Stomach (tissue), 9 donors: ENCODE results near the gene SCAMP1. TPM values are rescaled to one million over a fixed set of nuclear protein-coding genes. Genes with fewer than 3 reads are reported as not detected.

Source experiments
- DNase-seq, 2 donors: peaks; one replicate each; pipeline versions ENCODE4 v3.0.0 to v3.0.0-alpha.2; 2013 to 2019
- H3K27ac ChIP-seq, 5 donors: fragments of 200-600 bp in 4 of 5; sonication (generic) in 4 of 5; one replicate each; pipeline ENCODE4 v1.5.1; 2013 to 2019; ENCODE audit warnings: mild to moderate bottlenecking in 1 of 5, moderate library complexity in 1 of 5
- H3K27me3 ChIP-seq, 3 donors: fragments of 200-600 bp; sonication (generic); one replicate each; pipeline ENCODE4 v1.5.1; 2017 to 2019; ENCODE audit warnings: mixed run types in 1 of 3
- H3K36me3 ChIP-seq, 4 donors: fragments of 200-600 bp; sonication (generic); 1 replicate in 3 of 4; 2 replicates in 1 of 4; pipeline ENCODE4 v1.5.1; 2016 to 2019
- H3K4me1 ChIP-seq, 4 donors: fragments of 200-600 bp; sonication (generic); one replicate each; pipeline ENCODE4 v1.5.1; 2016 to 2019
- H3K4me3 ChIP-seq, 4 donors: fragments of 200-600 bp; sonication (generic) in 3 of 4; one replicate each; pipeline ENCODE4 v1.5.1; 2016 to 2019; ENCODE audit warnings: mild to moderate bottlenecking in 1 of 4
- H3K9me3 ChIP-seq, 4 donors: fragments of 200-600 bp; sonication (generic); one replicate each; pipeline ENCODE4 v1.5.1; 2016 to 2019
- CTCF ChIP-seq, 7 experiments: fragments of 450-650 bp in 4 of 7; fragments of 200-600 bp in 3 of 7; sonication (generic) in 3 of 7; IDR thresholded peaks; one replicate each; pipeline ENCODE4 v1.5.1; 2016 to 2019; ENCODE audit warnings: antibody characterized with exemption in 7 of 7, control low read depth in 2 of 7, mild to moderate bottlenecking in 1 of 7
- EP300 ChIP-seq: sonication (generic); formaldehyde crosslinking; IDR thresholded peaks from one replicate; pipeline ENCODE4 v1.6.1; 2017; ENCODE audit warnings: antibody characterized with exemption
- POLR2A ChIP-seq, 4 donors: fragments of 450-650 bp; IDR thresholded peaks; one replicate each; pipeline ENCODE4 v1.6.1; 2016; ENCODE audit warnings: antibody characterized with exemption in 4 of 4, control low read depth in 2 of 4, mild to moderate bottlenecking in 1 of 4, moderate library complexity in 1 of 4
- POLR2AphosphoS5 ChIP-seq, 3 donors: sonication (generic); formaldehyde crosslinking; IDR thresholded peaks; one replicate each; pipeline ENCODE4 v1.6.1; 2016; ENCODE audit warnings: antibody characterized with exemption in 3 of 3
- WGBS, 5 donors: extraction: QIAGEN DNeasy Blood & Tissue Kit in 3 of 5; methylation state at CpG; one replicate each; pipeline versions ENCODE4 v1.1.5 to v1.1.7; 2013 to 2018; 5-methylcytosine and 5-hydroxymethylcytosine counted together
- intact Hi-C: fragments of 100-400 bp; cut with DNase I; formaldehyde crosslinking; loops from one replicate; pipeline ENCODE4 v1.15.1; 2023; ENCODE audit warnings: low total_unique reads
- polyA plus RNA-seq, 3 donors: library from polyadenylated mRNA; stranded (reverse); fragments of 200-250 nt; gene quantifications; one replicate each; pipeline ENCODE4 v1.2.3, GENCODE V29; 2013
- total RNA-seq, 5 donors: library from RNA; depleted of rRNA; stranded (reverse); fragments of >200 nt; gene quantifications; one replicate each; pipeline versions ENCODE4 v1.1.0 to v1.2.3, GENCODE V29; 2014 to 2016
- donor health status: healthy with polysubstance abuse.
- donor health status: Bipolar disorder and iron deficiency.
- donor health status: healthy.

Gene SCAMP1
- total and polyA plus RNA-seq, 8 donors, result 7.2 to 77.3 (median 14.7) TPM

GRCh38 chr5:78504704-78505677 lies 144.6 kb downstream of the SCAMP1 start:
- peak overlapping the region; percentile 18 to 80 (median 66) for H3K27ac ChIP-seq
- intact Hi-C loops, result no loop called here
- H3K36me3 ChIP-seq, result no peaks in the 10 kb centered on the region
- no peak overlapping the region for H3K4me3 ChIP-seq
- peak; percentile 71 to 95 for DNase-seq
- no peaks in the 10 kb centered on the region for H3K27me3 ChIP-seq
- peak; percentile 39 to 75 (median 47) for TF ChIP-seq POLR2AphosphoS5 (IDR thresholded peaks at IDR 0.05)
- no peak for TF ChIP-seq POLR2A (IDR thresholded peaks at IDR 0.05)
- peaks cover 18 to 84% (median 47%) of the 10 kb centered on the region in 4 donors for H3K4me1 ChIP-seq
- H3K9me3 ChIP-seq, result no peaks in the 10 kb centered on the region
- WGBS, 5 donors, result 26 to 42% (median 41%) methylated on average over 10 of the region's 10 CpGs

- WGBS, 5 donors, result 85 to 98% (median 89%) methylated on average over 2 of the region's 2 CpGs
- Histone ChIP-seq H3K36me3 (no peaks in the 10 kb centered on the region), H3K9me3 (no peaks in the 10 kb centered on the region), H3K27me3 (no peaks in the 10 kb centered on the region), H3K27ac (peak overlapping the region in 4 of 5 donors; percentile 61 to 80 (median 72)), H3K4me3 (no peak overlapping the region), H3K4me1 (peaks cover 18 to 89% (median 55%) of the 10 kb centered on the region in 4 donors)
- no peak for DNase-seq
- intact Hi-C loops, result no loop called here
- TF ChIP-seq EP300, result no peak
Observed at GRCh38 chr5:78505860-78506259, 145.4 kb downstream of the SCAMP1 start.

- peak in 1 of 2 donors; percentile 83 for DNase-seq
- H3K4me1 ChIP-seq, result peaks cover 18 to 89% (median 55%) of the 10 kb centered on the region in 4 donors
- no peaks in the 10 kb centered on the region for H3K36me3 ChIP-seq
- H3K27ac ChIP-seq, result peak overlapping the region in 3 of 5 donors; percentile 66 to 80 (median 77)
- H3K9me3 ChIP-seq, result no peaks in the 10 kb centered on the region
- peak overlapping the region in 1 of 4 donors; percentile 53 for H3K4me3 ChIP-seq
- TF ChIP-seq POLR2AphosphoS5 (IDR thresholded peaks at IDR 0.05) (no peak), POLR2A (IDR thresholded peaks at IDR 0.05) (no peak), CTCF (IDR thresholded peaks at IDR 0.05) (no peak), EP300 (no peak)
- intact Hi-C loops, result no loop called here
- 62 to 83% (median 74%) methylated on average over 2 of the region's 2 CpGs for WGBS, 5 donors
- no peaks in the 10 kb centered on the region for H3K27me3 ChIP-seq
Observed at GRCh38 chr5:78506261-78507024, 146.0 kb downstream of the SCAMP1 start.

GRCh38 chr5:78507531-78507930 lies 147.1 kb downstream of the SCAMP1 start:
- DNase-seq, result no peak
- 78 to 89% (median 83%) methylated on average over 2 of the region's 2 CpGs for WGBS, 5 donors
- Histone ChIP-seq H3K27me3 (no peaks in the 10 kb centered on the region), H3K9me3 (no peaks in the 10 kb centered on the region), H3K4me3 (peak overlapping the region in 1 of 4 donors; percentile 53), H3K27ac (peak overlapping the region in 1 of 5 donors; percentile 80), H3K36me3 (no peaks in the 10 kb centered on the region), H3K4me1 (peaks cover 18 to 87% (median 51%) of the 10 kb centered on the region in 4 donors)
- TF ChIP-seq EP300 (no peak), POLR2AphosphoS5 (IDR thresholded peaks at IDR 0.05) (no peak), POLR2A (IDR thresholded peaks at IDR 0.05) (no peak), CTCF (IDR thresholded peaks at IDR 0.05) (no peak)
- intact Hi-C loops, result no loop called here

GRCh38 chr5:78508186-78508765 lies 147.9 kb downstream of the SCAMP1 start:
- Histone ChIP-seq H3K27me3 (no peaks in the 10 kb centered on the region), H3K36me3 (no peaks in the 10 kb centered on the region), H3K4me1 (peaks cover 18 to 82% (median 51%) of the 10 kb centered on the region in 4 donors), H3K27ac (peak overlapping the region in 3 of 5 donors; percentile 5 to 78 (median 33)), H3K9me3 (no peaks in the 10 kb centered on the region), H3K4me3 (peak overlapping the region in 2 of 4 donors; percentile 51 to 53)
- 36 to 49% (median 44%) methylated on average over 3 of the region's 3 CpGs for WGBS, 5 donors
- TF ChIP-seq EP300 (no peak), CTCF (IDR thresholded peaks at IDR 0.05) (no peak), POLR2A (IDR thresholded peaks at IDR 0.05) (no peak), POLR2AphosphoS5 (IDR thresholded peaks at IDR 0.05) (no peak)
- intact Hi-C loops, result no loop called here
- DNase-seq, result peak in 1 of 2 donors; percentile 76
